H1 (cell line): Measurements from ENCODE around the gene POLRMT. TPM values are rescaled to one million over a fixed set of nuclear protein-coding genes. Genes with fewer than 3 reads are reported as not detected.
"Not testable (repeated sequence)": the region's sequence is repeated elsewhere in the genome, so short reads cannot be mapped to it uniquely, and the experiment has no call there.

Experiments
- CTCF ChIA-PET: fragments of 300-600 bp; sonication (Branson Sonifier 250); formaldehyde crosslinking; loops from one replicate; lab custom pipeline; 2021; ENCODE audit not compliant: partially characterized antibody; lab: Charles Lee
- POLR2A ChIA-PET: fragments of 300-600 bp; sonication (Branson Sonifier 250); formaldehyde crosslinking; loops from one replicate; lab custom pipeline; 2021; ENCODE audit warnings: inconsistent platforms; ENCODE audit not compliant: partially characterized antibody; lab: Charles Lee
- DNase-seq, 2 experiments: peaks; one replicate each; pipeline versions ENCODE4 v3.0.0 to v3.0.0-alpha.2; 2010 to 2022; ENCODE audit warnings: low spot score in 2 of 2, low read depth in 1 of 2, mixed read lengths in 1 of 2
- FAIRE-seq: peaks from 2 replicates; lab custom pipeline; 2011; peaks lifted over from hg19 to GRCh38; lab: Jason Lieb, UNC
- H2AFZ ChIP-seq: 2 replicates; pipeline ENCODE4 v1.8.1; 2012; ENCODE audit warnings: low read length, inconsistent platforms
- H2AK5ac ChIP-seq: 2 replicates; pipeline ENCODE4 v1.6.1; 2013; ENCODE audit warnings: low read depth, low read length
- H2BK120ac ChIP-seq: replicated peaks from 2 replicates; pipeline ENCODE3; 2013; ENCODE audit warnings: low read depth, low read length, inconsistent platforms
- H2BK12ac ChIP-seq: 2 replicates; pipeline ENCODE4 v1.6.1; 2013; ENCODE audit warnings: low read depth, low read length
- H2BK15ac ChIP-seq: 2 replicates; pipeline ENCODE4 v1.6.1; 2013; ENCODE audit warnings: low read length
- H2BK20ac ChIP-seq: 2 replicates; pipeline ENCODE4 v1.6.1; 2013; ENCODE audit warnings: low read length
- H2BK5ac ChIP-seq: 2 replicates; pipeline ENCODE4 v1.6.1; 2013; ENCODE audit warnings: low read depth, low read length
- H3K14ac ChIP-seq: 2 replicates; pipeline ENCODE4 v1.6.1; 2013; ENCODE audit warnings: inconsistent platforms; ENCODE audit not compliant: insufficient read length
- H3K18ac ChIP-seq: 2 replicates; pipeline ENCODE4 v1.6.1; 2013; ENCODE audit warnings: low read length; ENCODE audit errors: extremely low read depth
- H3K23ac ChIP-seq: 2 replicates; pipeline ENCODE4 v1.6.1; 2013; ENCODE audit warnings: inconsistent platforms; ENCODE audit not compliant: insufficient read length
- H3K23me2 ChIP-seq: 2 replicates; pipeline ENCODE4 v1.6.1; 2013; ENCODE audit warnings: low read depth, low read length
- H3K27ac ChIP-seq: 2 replicates; pipeline ENCODE4 v1.6.1; 2011; ENCODE audit warnings: low read depth, low read length, inconsistent platforms
- H3K27me3 ChIP-seq, 4 experiments: replicated peaks in 1 of 4; 1 replicate in 1 of 4; 2 replicates in 3 of 4; pipeline versions ENCODE4 v1.6.1 to v1.8.1; 2011 to 2013; ENCODE audit warnings: low read length in 3 of 4, mild to moderate bottlenecking in 3 of 4, inconsistent platforms in 2 of 4, mixed read lengths in 2 of 4, moderate library complexity in 1 of 4; ENCODE audit not compliant: control insufficient read depth in 3 of 4, insufficient read depth in 3 of 4; ENCODE audit errors: extremely low read depth in 1 of 4
- H3K36me3 ChIP-seq, 4 experiments: 2 replicates each; pipeline versions ENCODE4 v1.6.1 to v1.8.1; 2011 to 2013; ENCODE audit warnings: mild to moderate bottlenecking in 4 of 4, low read length in 3 of 4, moderate library complexity in 2 of 4, control low read depth in 1 of 4, inconsistent platforms in 1 of 4; ENCODE audit not compliant: insufficient read depth in 4 of 4, control insufficient read depth in 2 of 4
- H3K4ac ChIP-seq: replicated peaks from 2 replicates; pipeline ENCODE3; 2013; ENCODE audit warnings: low read length, low read depth, mixed read lengths, inconsistent platforms; ENCODE audit not compliant: insufficient read length
- H3K4me1 ChIP-seq, 4 experiments: replicated peaks in 1 of 4; 1 replicate in 1 of 4; 2 replicates in 3 of 4; pipeline versions ENCODE4 v1.6.1 to v1.8.1; 2011 to 2013; ENCODE audit warnings: low read length in 3 of 4, inconsistent platforms in 2 of 4, mixed read lengths in 1 of 4; ENCODE audit not compliant: insufficient read depth in 4 of 4, control insufficient read depth in 3 of 4
- H3K4me2 ChIP-seq, 2 experiments: 2 replicates each; pipeline versions ENCODE4 v1.6.1 to v1.8.1; 2011 to 2013; ENCODE audit warnings: low read depth in 2 of 2, low read length in 2 of 2, control low read depth in 1 of 2, inconsistent platforms in 1 of 2, mild to moderate bottlenecking in 1 of 2; ENCODE audit not compliant: insufficient read depth in 1 of 2
- H3K4me3 ChIP-seq, 4 experiments: fragments of 200-600, 300-600 bp in 1 of 4; sonication (generic), shearing (Covaris generic), sonication (Bioruptor Twin) in 1 of 4; 2 replicates each; pipeline versions ENCODE4 v1.5.1 to v1.8.1; 2011 to 2016; ENCODE audit warnings: low read length in 4 of 4, low read depth in 3 of 4, control low read depth in 2 of 4, inconsistent platforms in 2 of 4, mild to moderate bottlenecking in 2 of 4, mixed read lengths in 1 of 4, moderate library complexity in 1 of 4; ENCODE audit not compliant: insufficient read depth in 2 of 4; ENCODE audit errors: extremely low read depth in 1 of 4
- H3K56ac ChIP-seq: replicated peaks from 2 replicates; pipeline ENCODE3; 2013; ENCODE audit warnings: low read depth, mild to moderate bottlenecking, mixed read lengths, low read length, inconsistent platforms; ENCODE audit not compliant: insufficient read length
- H3K79me1 ChIP-seq: 2 replicates; pipeline ENCODE4 v1.6.1; 2013; ENCODE audit warnings: low read depth, low read length, control low read depth
- H3K79me2 ChIP-seq, 2 experiments: 2 replicates each; pipeline versions ENCODE4 v1.6.1 to v1.8.1; 2012 to 2013; ENCODE audit warnings: low read length in 2 of 2, mild to moderate bottlenecking in 2 of 2, inconsistent platforms in 1 of 2; ENCODE audit not compliant: insufficient read depth in 2 of 2, control insufficient read depth in 1 of 2
- H3K9ac ChIP-seq, 4 experiments: replicated peaks in 1 of 4; 1 replicate in 1 of 4; 2 replicates in 3 of 4; pipeline versions ENCODE4 v1.6.1 to v1.8.1; 2011 to 2013; ENCODE audit warnings: low read depth in 3 of 4, low read length in 3 of 4, control low read depth in 2 of 4, mild to moderate bottlenecking in 2 of 4, moderate library complexity in 2 of 4, inconsistent platforms in 1 of 4; ENCODE audit errors: extremely low read depth in 1 of 4
- H3K9me3 ChIP-seq, 2 experiments: 2 replicates each; pipeline versions ENCODE4 v1.6.1 to v1.8.1; 2012 to 2013; ENCODE audit warnings: mild to moderate bottlenecking in 2 of 2, moderate library complexity in 2 of 2, control low read depth in 1 of 2, inconsistent platforms in 1 of 2, low read depth in 1 of 2, low read length in 1 of 2, mixed read lengths in 1 of 2; ENCODE audit not compliant: insufficient read depth in 2 of 2
- H4K20me1 ChIP-seq, 2 experiments: replicated peaks in 1 of 2; 2 replicates each; pipeline versions ENCODE3 to v1.8.1; 2011 to 2013; ENCODE audit warnings: inconsistent platforms in 2 of 2, low read length in 2 of 2, mild to moderate bottlenecking in 1 of 2; ENCODE audit not compliant: insufficient read depth in 2 of 2, control insufficient read depth in 1 of 2
- H4K5ac ChIP-seq: 2 replicates; pipeline ENCODE4 v1.6.1; 2013; ENCODE audit warnings: low read length, low read depth, mixed read lengths, inconsistent platforms; ENCODE audit not compliant: insufficient read length
- H4K8ac ChIP-seq: 2 replicates; pipeline ENCODE4 v1.8.0; 2013; ENCODE audit warnings: mild to moderate bottlenecking, moderate library complexity, low read length, inconsistent platforms; ENCODE audit not compliant: insufficient read depth; ENCODE audit errors: extremely low read depth
- H4K91ac ChIP-seq: replicated peaks from 2 replicates; pipeline ENCODE3; 2013; ENCODE audit warnings: low read length, mixed read lengths, inconsistent platforms; ENCODE audit not compliant: insufficient read length
- WGBS, 2 experiments: shearing (Covaris generic) in 1 of 2; methylation state at CpG; one replicate each; pipeline versions ENCODE4 v1.1.6 to v1.1.7; 2013 to 2015; ENCODE audit warnings: low lambda C conversion rate in 2 of 2, mixed read lengths in 2 of 2, inconsistent platforms in 1 of 2, low coverage in 1 of 2, missing lambda C conversion rate in 1 of 2; ENCODE audit not compliant: insufficient replicate concordance in 2 of 2, insufficient coverage in 1 of 2, insufficient read length in 1 of 2; ENCODE audit errors: extremely low coverage in 1 of 2, missing lambda C conversion rate in 1 of 2; 5-methylcytosine and 5-hydroxymethylcytosine counted together
- polyA plus RNA-seq, 7 experiments: library from polyadenylated mRNA; depleted of rRNA in 3 of 7; stranded (reverse) in 5 of 7; unstranded in 2 of 7; fragments of >200 nt in 5 of 7; fragments of 200-250 nt in 2 of 7; gene quantifications; 1 replicate in 5 of 7; 2 replicates in 1 of 7; 4 replicates in 1 of 7; pipeline versions ENCODE4 v1.2.1 to v1.2.3, GENCODE V29; 2011 to 2013; ENCODE audit warnings: missing spikeins in 2 of 7, mixed read lengths in 2 of 7
- total RNA-seq: library from RNA; stranded (reverse); fragmentation: NEBNext Ultra II Directional; extraction: Animal tissue kit (Norgen Biotek cat#: 25700); gene quantifications from 2 replicates; pipeline ENCODE4 v1.2.1, GENCODE V29; 2021

The POLRMT gene
- total and polyA plus RNA-seq, 2 of the 8 experiments (the other 6 are each of a cell fraction or from before 2014, with no cell fraction given), result 93.0 to 111 TPM

DNA sequence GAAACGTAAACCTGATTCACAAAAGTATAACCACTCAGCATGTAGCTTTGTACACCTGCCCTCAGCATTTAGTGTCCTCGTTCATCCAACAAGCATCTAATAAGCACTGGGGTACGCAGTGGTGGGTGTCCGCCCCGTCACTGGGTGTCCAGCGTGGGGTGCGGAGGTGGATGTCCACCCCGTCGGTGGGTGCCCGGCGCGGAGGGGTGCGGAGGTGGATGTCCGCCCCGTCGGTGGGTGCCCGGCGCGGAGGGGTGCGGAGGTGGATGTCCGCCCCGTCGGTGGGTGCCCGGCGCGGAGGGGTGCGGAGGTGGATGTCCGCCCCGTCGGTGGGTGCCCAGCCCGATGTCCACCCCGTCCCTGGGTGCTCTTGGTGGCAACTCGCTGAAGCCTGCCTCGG, 48.2 kb downstream of the POLRMT start:
- not testable (repeated sequence) for H3K79me2 ChIP-seq, H2BK120ac ChIP-seq, H3K9me3 ChIP-seq, H2AK5ac ChIP-seq, H2BK15ac ChIP-seq, H2AFZ ChIP-seq, H3K56ac ChIP-seq, DNase-seq, H2BK5ac ChIP-seq, H3K4ac ChIP-seq, H3K9ac ChIP-seq, H4K5ac ChIP-seq, H2BK20ac ChIP-seq, H3K18ac ChIP-seq, H4K91ac ChIP-seq, H3K23ac ChIP-seq, H3K79me1 ChIP-seq, H3K27ac ChIP-seq, H3K4me2 ChIP-seq, H3K14ac ChIP-seq, H3K23me2 ChIP-seq, FAIRE-seq, H3K4me3 ChIP-seq, H4K8ac ChIP-seq, H2BK12ac ChIP-seq
- WGBS, 2 experiments, result 90% methylated on average over 34 of the region's 34 CpGs; no CpG with 5 or more reads in 1 of the 2 experiments
- CTCF ChIA-PET, result interaction anchor here (0.8 to 4.7 kb wide), 12 partner anchors 9 to 312 kb away, joined by 3 to 51 read pairs (median 4); no protein-coding TSS in a partner anchor
- Histone ChIP-seq H4K20me1 (peaks cover 14 to 27% of the 10 kb centered on the region in 2 experiments), H3K27me3 (peaks cover 12 to 14% (median 13%) of the 10 kb centered on the region in 4 experiments), H3K36me3 (peaks cover 6 to 24% (median 18%) of the 10 kb centered on the region in 4 experiments; a peak in 6 of 8 replicates), H3K4me1 (peaks cover 0 to 12% (median 5%) of the 10 kb centered on the region in 4 experiments; a peak in 5 of 7 replicates)
- POLR2A ChIA-PET, result interaction anchor here (0.9 to 6.3 kb wide), 10 partner anchors 9 to 49 kb away, joined by 3 to 78 read pairs (median 5); partner anchors contain the start of genes BSG and GZMM
